Pancreas (tissue), 10 donors: ENCODE data around the gene HIP1R. TPM values are rescaled to one million over a fixed set of nuclear protein-coding genes. Genes with fewer than 3 reads are reported as not detected.

Experiments
- ATAC-seq, 4 donors: fragments of 200-7000 bp; cut with Tn5 transposase; one replicate each; pipeline versions ENCODE4 v1.8.0 to v1.9.1; 2020; ENCODE audit warnings: mild to moderate bottlenecking in 4 of 4, moderate library complexity in 4 of 4
- DNase-seq, 6 donors: peaks; one replicate each; pipeline ENCODE4 v3.0.0-alpha.2; 2020
- FAIRE-seq: peaks from 2 replicates; lab custom pipeline; 2012; peaks lifted over from hg19 to GRCh38; lab: Jason Lieb, UNC
- H3K27ac ChIP-seq, 4 donors: fragments of 200-600 bp; sonication (generic); 1 replicate in 3 of 4; 2 replicates in 1 of 4; pipeline versions ENCODE4 v1.5.0 to v1.8.0; 2020
- H3K27me3 ChIP-seq, 4 donors: fragments of 200-600 bp; one replicate each; pipeline ENCODE4 v1.8.0; 2021
- H3K36me3 ChIP-seq, 3 donors: fragments of 200-600 bp; sonication (generic) in 1 of 3; one replicate each; pipeline versions ENCODE4 v1.5.0 to v1.8.0; 2020 to 2021
- H3K4me1 ChIP-seq, 3 donors: fragments of 200-600 bp; one replicate each; pipeline ENCODE4 v1.8.0; 2021
- H3K4me3 ChIP-seq, 4 donors: fragments of 200-600 bp; sonication (generic) in 2 of 4; one replicate each; pipeline versions ENCODE4 v1.5.0 to v1.8.0; 2020 to 2021
- H3K9me3 ChIP-seq, 4 donors: fragments of 200-600 bp; one replicate each; pipeline ENCODE4 v1.8.0; 2021
- CTCF ChIP-seq, 4 donors: fragments of 200-600 bp; sonication (generic) in 3 of 4; IDR thresholded peaks; one replicate each; pipeline versions ENCODE4 v1.5.0 to v1.8.0; 2021; ENCODE audit warnings: antibody characterized with exemption in 4 of 4
- WGBS, 2 donors: extraction: QIAGEN DNeasy Blood & Tissue Kit; methylation state at CpG; one replicate each; pipeline ENCODE4 v1.1.7; 2013; 5-methylcytosine and 5-hydroxymethylcytosine counted together
- intact Hi-C, 3 donors: fragments of 100-400 bp; cut with DNase I; formaldehyde crosslinking; loops; one replicate each; pipeline versions ENCODE4 v1.11.1 to v1.14.2; 2022
- polyA plus RNA-seq, 2 donors: library from polyadenylated mRNA; stranded (reverse); fragments of 200-250 nt; gene quantifications; one replicate each; pipeline ENCODE4 v1.2.3, GENCODE V29; 2013
- total RNA-seq, 6 donors: library from RNA; stranded (reverse); fragmentation: NEBNext Ultra II Directional in 4 of 6; extraction: Animal tissue kit (Norgen Biotek cat#: 25700) in 4 of 6; gene quantifications; one replicate each; pipeline versions ENCODE4 v1.2.1 to v1.2.4, GENCODE V29; 2021 to 2023
- donor health status: healthy with polysubstance abuse.
- donor health status: DM: no; HTN: no; CAD: no; lungs with moderate emphysema.
- donor health status: DM: no; HTN: no; CAD: no.
- donor health status: control.
- donor health status: control.
- donor health status: Bipolar disorder and iron deficiency.
- donor health status: DM: yes; HTN: yes; CAD: no.
- donor health status: DM: no; HTN: no; CAD: no.
- donor health status: DM: no; HTN: no; CAD: no.
- donor health status: DM: yes; HTN: yes; CAD: no.

The HIP1R gene
- total and polyA plus RNA-seq, 8 donors = 41.0 to 206 (median 50.8) TPM

DNA sequence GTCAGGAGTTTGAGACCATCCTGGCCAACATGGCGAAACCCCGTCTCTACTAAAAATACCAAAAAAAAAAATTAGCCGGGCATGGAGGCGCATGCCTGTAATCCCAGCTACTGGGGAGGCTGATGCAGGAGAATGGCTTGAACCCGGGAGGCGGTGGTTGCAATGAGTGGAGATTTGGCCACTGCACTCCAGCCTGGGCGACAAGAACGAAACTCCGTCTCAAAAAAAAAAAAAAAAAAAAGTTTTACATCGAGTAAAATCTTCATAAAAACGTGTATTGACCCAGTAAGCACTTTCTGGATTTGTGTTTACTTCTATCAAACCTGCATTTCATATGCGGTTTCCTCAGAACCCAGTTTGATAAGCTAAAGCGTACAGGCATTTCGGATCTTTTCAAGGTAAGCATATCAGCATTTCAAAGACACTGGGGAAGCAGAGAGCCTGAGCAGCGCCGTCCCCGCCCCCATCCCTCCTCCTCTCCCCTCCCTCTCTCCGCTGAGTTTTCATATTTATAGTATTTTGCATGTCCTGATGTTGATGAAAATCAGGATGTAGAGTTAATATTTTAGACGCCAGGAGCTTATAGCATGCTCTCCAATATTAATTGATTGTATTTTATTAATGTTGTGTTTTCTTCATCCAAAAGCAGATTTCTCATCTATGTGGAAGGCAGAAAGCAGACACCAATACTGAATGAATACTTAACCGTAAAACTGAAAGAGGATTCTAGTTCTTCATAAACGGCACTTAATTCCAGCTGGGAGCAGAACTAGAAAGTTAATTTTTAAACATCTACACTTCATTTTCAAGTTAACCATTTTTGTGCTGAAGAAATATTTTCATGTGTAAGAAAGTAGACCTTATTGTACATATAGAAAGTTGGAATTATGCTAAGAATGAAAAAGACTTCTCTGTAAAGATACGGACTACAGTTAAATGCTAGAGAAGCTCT, 9.2 kb upstream of the HIP1R start:
- Histone ChIP-seq H3K27ac (peak overlapping the region in 3 of 4 donors; percentile 46 to 84 (median 81)), H3K4me1 (peaks cover 8 to 23% (median 20%) of the 10 kb centered on the region in 3 donors), H3K9me3 (no peaks in the 10 kb centered on the region), H3K27me3 (no peaks in the 10 kb centered on the region), H3K36me3 (no peaks in the 10 kb centered on the region), H3K4me3 (peak overlapping the region; percentile 6 to 46 (median 23))
- TF ChIP-seq CTCF (IDR thresholded peaks at IDR 0.05) = no peak
- intact Hi-C loops = no loop called here
- ATAC-seq (peak; percentile 36 to 69 (median 64)), FAIRE-seq (no peak), DNase-seq (peak in 1 of 6 donors; percentile 60)
- WGBS, 2 donors = 5 to 6% methylated on average over 22 of the region's 22 CpGs

DNA sequence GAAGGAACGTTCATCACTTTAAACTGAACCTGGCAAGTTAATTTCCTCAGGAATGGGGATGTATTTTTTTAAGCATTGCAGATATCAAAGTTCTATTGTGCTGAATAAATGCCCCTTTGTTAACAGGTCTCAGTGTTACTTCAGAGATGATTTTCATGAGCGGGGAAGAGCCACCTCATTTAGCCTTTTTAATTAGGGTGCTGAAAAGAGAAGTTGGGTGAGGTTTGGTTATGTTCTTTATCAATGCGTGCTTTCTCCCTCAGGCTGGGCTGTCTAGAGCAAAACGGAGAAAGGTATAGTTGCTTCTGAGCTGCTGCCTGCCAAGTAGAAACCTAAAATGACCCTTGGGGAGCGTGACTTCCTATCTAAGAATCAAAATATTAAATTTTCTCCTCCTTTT, 8.0 kb upstream of the HIP1R start:
- H3K36me3 ChIP-seq = no peaks in the 10 kb centered on the region
- ATAC-seq (no peak), FAIRE-seq (no peak), DNase-seq (no peak)
- WGBS, 2 donors = 8% methylated on average over 5 of the region's 5 CpGs
- H3K9me3 ChIP-seq = no peaks in the 10 kb centered on the region
- peak overlapping the region in 3 of 4 donors; percentile 46 to 84 (median 81) for H3K27ac ChIP-seq
- no peak overlapping the region for H3K4me3 ChIP-seq
- no peaks in the 10 kb centered on the region for H3K27me3 ChIP-seq
- peaks cover 8 to 23% (median 20%) of the 10 kb centered on the region in 3 donors for H3K4me1 ChIP-seq
- TF ChIP-seq CTCF (IDR thresholded peaks at IDR 0.05) = no peak
- intact Hi-C loops = no loop called here

DNA sequence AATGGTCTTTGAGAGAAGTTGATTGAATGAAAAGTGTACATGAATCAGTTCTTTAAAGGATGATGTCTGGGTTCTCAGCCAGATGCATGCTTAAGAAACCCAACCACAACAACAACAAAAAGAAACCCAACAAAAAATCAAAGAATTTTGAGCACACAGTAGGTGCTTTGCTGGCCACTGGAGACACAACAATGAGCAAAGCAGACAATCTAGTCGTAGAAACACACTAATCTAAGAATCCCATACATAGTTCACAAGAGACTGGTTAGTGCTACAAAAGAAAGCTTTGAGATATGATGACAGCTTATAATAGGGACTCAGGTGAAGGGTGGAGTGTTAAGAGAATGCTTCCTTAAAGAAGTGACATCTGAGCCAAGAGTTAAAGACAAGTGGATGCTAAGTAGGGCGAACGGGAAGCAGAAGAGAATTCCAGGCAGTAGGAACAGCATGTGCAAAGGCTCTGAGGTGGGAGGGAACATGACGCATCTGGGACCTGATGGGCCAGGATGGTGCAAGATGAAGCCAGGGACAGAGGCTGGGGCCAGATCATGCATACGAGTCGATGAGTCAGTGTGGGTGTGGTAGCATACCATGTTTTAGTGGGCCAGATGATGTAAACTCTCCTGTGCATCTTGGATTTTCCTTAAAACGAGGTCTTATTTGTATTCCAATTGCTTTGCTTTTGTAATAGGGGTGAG, 4.6 kb upstream of the HIP1R start:
- intact Hi-C loops = no loop called here
- 74 to 81% methylated on average over 7 of the region's 7 CpGs for WGBS, 2 donors
- no peak for ATAC-seq
- no peak for FAIRE-seq
- Histone ChIP-seq H3K27me3 (no peaks in the 10 kb centered on the region), H3K4me1 (peaks cover 0 to 12% (median 9%) of the 10 kb centered on the region in 3 donors), H3K4me3 (no peak overlapping the region), H3K27ac (no peak overlapping the region), H3K36me3 (no peaks in the 10 kb centered on the region), H3K9me3 (no peaks in the 10 kb centered on the region)
- DNase-seq = no peak
- TF ChIP-seq CTCF (IDR thresholded peaks at IDR 0.05) = no peak

DNA sequence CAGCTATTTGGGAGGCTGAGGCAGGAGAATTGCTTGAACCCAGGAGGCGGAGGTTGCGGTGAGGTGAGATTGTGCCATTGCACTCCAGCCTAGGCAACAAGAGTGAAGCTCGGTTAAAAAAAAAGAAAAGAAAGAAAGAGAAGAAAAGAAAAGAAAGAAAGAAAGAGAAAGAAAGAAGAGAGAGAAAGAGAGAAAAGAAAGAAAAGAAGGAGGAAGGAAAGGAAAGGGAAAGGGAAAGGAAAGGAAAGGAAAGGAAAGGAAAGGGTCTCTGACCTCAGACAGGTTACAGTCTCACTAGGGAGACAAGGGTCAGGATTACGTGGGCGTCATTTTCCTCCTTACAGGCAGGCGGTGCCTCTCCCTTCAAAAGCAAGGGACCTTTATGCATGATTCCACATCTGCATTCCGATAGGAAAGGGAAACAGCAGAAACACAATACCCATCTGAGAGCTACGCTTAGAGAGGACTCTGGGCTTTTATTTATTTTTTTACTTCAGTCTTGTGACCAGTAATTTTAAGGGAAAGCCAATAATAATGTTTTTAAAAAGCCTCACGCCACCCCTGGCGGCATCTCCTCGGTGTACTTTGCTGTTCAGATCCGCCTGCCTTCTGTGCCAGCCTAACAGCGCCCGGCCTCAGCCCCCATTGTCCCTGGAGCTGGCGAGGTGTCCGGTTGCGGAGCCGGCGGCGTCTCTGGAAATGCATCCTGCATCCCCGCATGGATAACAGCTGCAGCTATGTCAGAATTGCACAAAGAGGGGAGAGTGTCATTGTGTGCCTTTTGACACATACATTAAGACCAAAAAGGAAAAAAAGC, 945 bp upstream of the HIP1R start:
- FAIRE-seq (no peak), ATAC-seq (peak; percentile 12 to 32 (median 24)), DNase-seq (peak in 1 of 6 donors; percentile 57)
- peaks cover 14 to 24% (median 23%) of the 10 kb centered on the region in 3 donors for H3K4me1 ChIP-seq
- intact Hi-C loops = no loop called here
- H3K4me3 ChIP-seq = peak overlapping the region; percentile 26 to 89 (median 68)
- no peak for TF ChIP-seq CTCF (IDR thresholded peaks at IDR 0.05)
- H3K27ac ChIP-seq = peak overlapping the region; percentile 1 to 93 (median 65)
- no peaks in the 10 kb centered on the region for H3K9me3 ChIP-seq
- WGBS, 2 donors = 13 to 14% methylated on average over 21 of the region's 21 CpGs
- H3K36me3 ChIP-seq = no peaks in the 10 kb centered on the region
- H3K27me3 ChIP-seq = no peaks in the 10 kb centered on the region
